Esophagus (tissue), 2 donors: ENCODE measurements around the gene LRRC71. TPM values are rescaled to one million over a fixed set of nuclear protein-coding genes. Genes with fewer than 3 reads are reported as not detected.

Source experiments
- H3K27ac ChIP-seq, 2 donors: one replicate each; pipeline ENCODE4 v1.5.1; 2013; ENCODE audit warnings: low read depth in 2 of 2, mild to moderate bottlenecking in 2 of 2, inconsistent platforms in 1 of 2, low read length in 1 of 2, moderate library complexity in 1 of 2
- H3K27me3 ChIP-seq, 2 donors: one replicate each; pipeline ENCODE4 v1.6.1; 2013; ENCODE audit warnings: low read length in 2 of 2, control low read depth in 1 of 2, mild to moderate bottlenecking in 1 of 2; ENCODE audit not compliant: insufficient read depth in 2 of 2, control insufficient read depth in 1 of 2
- H3K36me3 ChIP-seq, 2 donors: one replicate each; pipeline ENCODE4 v1.6.1; 2013; ENCODE audit warnings: low read length in 1 of 2; ENCODE audit not compliant: control insufficient read depth in 2 of 2, insufficient read depth in 2 of 2
- H3K4me1 ChIP-seq, 2 donors: one replicate each; pipeline ENCODE4 v1.6.1; 2013; ENCODE audit warnings: low read length in 1 of 2; ENCODE audit not compliant: control insufficient read depth in 2 of 2, insufficient read depth in 2 of 2
- H3K4me3 ChIP-seq, 2 donors: one replicate each; pipeline ENCODE4 v1.5.1; 2013; ENCODE audit warnings: low read length in 2 of 2, mild to moderate bottlenecking in 2 of 2, low read depth in 1 of 2, moderate library complexity in 1 of 2
- H3K9me3 ChIP-seq, 2 donors: one replicate each; pipeline ENCODE4 v1.6.1; 2013; ENCODE audit warnings: mild to moderate bottlenecking in 2 of 2, low read depth in 1 of 2, low read length in 1 of 2, moderate library complexity in 1 of 2; ENCODE audit not compliant: control insufficient read depth in 2 of 2, insufficient read depth in 1 of 2
- WGBS, 2 donors: extraction: QIAGEN DNeasy Blood & Tissue Kit; methylation state at CpG; one replicate each; pipeline ENCODE4 v1.1.7; 2013; 5-methylcytosine and 5-hydroxymethylcytosine counted together
- polyA plus RNA-seq, 2 donors: library from polyadenylated mRNA; stranded (reverse); fragments of 200-250 nt; gene quantifications; one replicate each; pipeline ENCODE4 v1.2.3, GENCODE V29; 2013
- donor health status: healthy with polysubstance abuse.
- donor health status: Bipolar disorder and iron deficiency.

Gene LRRC71
- polyA plus RNA-seq, 2 donors = 0.04 TPM; not detected in 1

DNA sequence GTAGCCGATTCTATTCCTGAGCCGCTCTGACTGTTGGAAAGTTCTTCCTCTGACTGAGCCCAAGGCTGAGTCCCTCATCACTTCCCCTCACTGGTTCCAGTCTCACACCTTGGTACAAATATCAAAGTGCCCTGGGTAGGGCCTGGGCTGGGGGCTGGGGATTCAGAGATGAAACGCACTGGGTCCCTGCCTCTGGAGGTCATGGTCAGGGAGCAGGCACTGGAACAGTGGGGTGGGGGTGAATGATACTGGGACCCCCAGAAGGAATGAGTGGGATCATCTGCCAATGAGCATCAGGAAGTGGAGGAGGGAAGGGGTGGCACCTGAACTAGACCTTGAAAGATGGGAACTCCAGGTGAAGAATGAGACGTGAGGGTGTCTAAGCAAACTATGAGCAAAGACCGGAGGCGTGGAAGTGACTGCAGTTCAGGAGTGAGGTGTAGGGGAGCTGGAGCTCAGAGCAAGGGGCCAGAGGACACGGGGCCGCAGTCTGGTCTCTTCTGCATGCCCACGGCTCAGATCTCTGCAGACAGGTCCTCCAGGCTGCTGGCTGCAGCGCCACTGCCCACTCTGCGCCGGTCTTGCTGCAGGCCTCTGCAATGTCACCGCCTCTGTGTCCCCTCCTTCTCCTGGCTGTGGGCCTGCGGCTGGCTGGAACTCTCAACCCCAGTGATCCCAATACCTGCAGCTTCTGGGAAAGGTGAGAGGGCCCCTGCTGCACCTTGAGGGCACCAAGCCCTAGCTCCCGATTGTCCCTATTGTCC lies 16.9 kb upstream of the LRRC71 start:
- peaks cover 0 to 12% of the 10 kb centered on the region in 2 donors for H3K4me1 ChIP-seq
- 77 to 79% methylated on average over 14 to 15 of the region's 15 CpGs for WGBS, 2 donors
- no peak overlapping the region for H3K27ac ChIP-seq
- no peaks in the 10 kb centered on the region for H3K27me3 ChIP-seq
- no peak overlapping the region for H3K4me3 ChIP-seq
- no peaks in the 10 kb centered on the region for H3K9me3 ChIP-seq
- no peaks in the 10 kb centered on the region for H3K36me3 ChIP-seq

GRCh38 chr1:156904187-156904959 lies 16.1 kb upstream of the LRRC71 start:
- H3K4me3 ChIP-seq = no peak overlapping the region
- WGBS, 2 donors = 80 to 83% methylated on average over 19 of the region's 19 CpGs
- no peak overlapping the region for H3K27ac ChIP-seq
- no peaks in the 10 kb centered on the region for H3K9me3 ChIP-seq
- H3K36me3 ChIP-seq = no peaks in the 10 kb centered on the region
- H3K4me1 ChIP-seq = peaks cover 0 to 16% of the 10 kb centered on the region in 2 donors
- H3K27me3 ChIP-seq = no peaks in the 10 kb centered on the region

GRCh38 chr1:156905176-156905575 lies 15.3 kb upstream of the LRRC71 start:
- H3K36me3 ChIP-seq = peaks cover 0 to 2% of the 10 kb centered on the region in 2 donors
- WGBS, 2 donors = 86 to 88% methylated on average over 16 of the region's 16 CpGs
- no peaks in the 10 kb centered on the region for H3K9me3 ChIP-seq
- H3K27ac ChIP-seq = no peak overlapping the region
- H3K27me3 ChIP-seq = no peaks in the 10 kb centered on the region
- peaks cover 0 to 16% of the 10 kb centered on the region in 2 donors for H3K4me1 ChIP-seq
- H3K4me3 ChIP-seq = no peak overlapping the region

DNA sequence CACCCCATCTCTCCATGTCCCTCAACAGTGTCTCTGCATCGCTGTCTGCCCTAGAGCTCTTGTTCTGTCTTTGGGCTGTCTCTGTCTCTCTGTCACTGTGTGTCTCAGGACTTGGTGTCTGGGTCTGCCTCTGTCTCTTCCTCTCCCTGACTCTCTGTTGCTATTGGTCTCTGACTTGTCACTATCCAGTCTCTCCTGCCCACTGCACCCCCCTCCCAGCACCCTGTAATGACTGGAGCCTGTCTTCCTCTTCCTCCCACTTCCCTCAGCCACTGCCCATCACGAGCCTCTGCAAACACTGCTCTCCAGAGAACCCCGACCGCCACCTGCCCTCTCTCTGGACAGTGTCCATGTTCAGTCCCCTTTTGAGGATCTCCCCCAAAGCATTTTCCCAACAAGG lies 14.8 kb upstream of the LRRC71 start:
- H3K36me3 ChIP-seq = peaks cover 0 to 2% of the 10 kb centered on the region in 2 donors
- H3K9me3 ChIP-seq = no peaks in the 10 kb centered on the region
- peaks cover 0 to 16% of the 10 kb centered on the region in 2 donors for H3K4me1 ChIP-seq
- H3K27ac ChIP-seq = no peak overlapping the region
- 56 to 82% methylated on average over 4 of the region's 4 CpGs for WGBS, 2 donors
- no peaks in the 10 kb centered on the region for H3K27me3 ChIP-seq
- H3K4me3 ChIP-seq = no peak overlapping the region

DNA sequence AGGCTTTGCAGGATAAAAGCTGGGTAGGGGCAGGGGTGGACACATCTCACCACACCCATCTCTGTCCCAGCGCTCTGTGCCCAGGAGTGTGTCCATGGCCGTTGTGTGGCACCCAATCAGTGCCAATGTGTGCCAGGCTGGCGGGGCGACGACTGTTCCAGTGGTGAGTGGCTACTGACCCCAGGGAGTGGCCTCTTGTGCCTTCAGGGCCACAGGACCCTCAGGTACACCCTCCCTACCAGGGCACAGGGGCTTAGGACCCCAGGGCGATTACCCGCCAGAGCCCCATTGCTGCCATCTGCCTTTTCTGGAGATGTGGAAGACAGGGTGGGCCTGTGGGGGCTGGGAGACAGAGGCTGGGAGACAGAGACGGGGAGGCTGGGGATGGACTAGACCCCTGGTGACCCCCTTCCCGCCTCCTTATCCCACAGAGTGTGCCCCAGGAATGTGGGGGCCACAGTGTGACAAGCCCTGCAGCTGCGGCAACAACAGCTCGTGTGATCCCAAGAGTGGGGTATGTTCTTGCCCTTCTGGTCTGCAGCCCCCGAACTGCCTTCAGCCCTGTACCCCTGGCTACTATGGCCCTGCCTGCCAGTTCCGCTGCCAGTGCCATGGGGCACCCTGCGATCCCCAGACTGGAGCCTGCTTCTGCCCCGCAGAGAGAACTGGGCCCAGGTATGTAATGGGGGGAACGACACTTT lies 14.1 kb upstream of the LRRC71 start:
- peaks cover 0 to 2% of the 10 kb centered on the region in 2 donors for H3K36me3 ChIP-seq
- no peaks in the 10 kb centered on the region for H3K27me3 ChIP-seq
- peaks cover 0 to 16% of the 10 kb centered on the region in 2 donors for H3K4me1 ChIP-seq
- H3K4me3 ChIP-seq = no peak overlapping the region
- no peaks in the 10 kb centered on the region for H3K9me3 ChIP-seq
- H3K27ac ChIP-seq = no peak overlapping the region
- WGBS, 2 donors = 93 to 95% methylated on average over 15 to 16 of the region's 16 CpGs

- Histone ChIP-seq H3K27ac (no peak overlapping the region), H3K4me3 (no peak overlapping the region), H3K27me3 (no peaks in the 10 kb centered on the region), H3K36me3 (peaks cover 0 to 2% of the 10 kb centered on the region in 2 donors), H3K9me3 (no peaks in the 10 kb centered on the region), H3K4me1 (peaks cover 0 to 12% of the 10 kb centered on the region in 2 donors)
- WGBS, 2 donors = 51 to 57% methylated on average over 26 to 29 of the region's 29 CpGs
Observed at GRCh38 chr1:156908541-156908940, 11.9 kb upstream of the LRRC71 start.

DNA sequence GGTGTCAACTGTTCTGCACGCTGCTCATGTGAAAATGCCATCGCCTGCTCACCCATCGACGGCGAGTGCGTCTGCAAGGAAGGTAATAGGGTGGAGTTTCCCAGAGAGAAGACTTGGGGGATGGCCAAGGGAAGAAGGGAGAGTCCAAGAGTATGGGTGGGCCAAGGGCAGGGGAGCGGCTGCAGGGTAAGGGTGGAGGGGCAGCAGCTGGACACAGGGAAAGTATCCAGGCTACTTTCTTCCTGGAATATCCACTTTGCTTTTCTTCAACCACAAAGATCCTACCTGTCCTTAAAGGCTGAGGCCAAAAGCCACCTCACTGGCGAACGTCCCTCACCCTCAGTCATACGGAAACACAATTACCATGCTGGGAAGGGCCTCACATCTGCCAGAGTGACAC lies 11.5 kb upstream of the LRRC71 start:
- Histone ChIP-seq H3K4me1 (peaks cover 0 to 10% of the 10 kb centered on the region in 2 donors), H3K36me3 (peaks cover 0 to 2% of the 10 kb centered on the region in 2 donors), H3K4me3 (no peak overlapping the region), H3K9me3 (no peaks in the 10 kb centered on the region), H3K27ac (no peak overlapping the region), H3K27me3 (no peaks in the 10 kb centered on the region)
- WGBS, 2 donors = 51 to 52% methylated on average over 10 of the region's 10 CpGs

GRCh38 chr1:156909671-156910070 lies 10.8 kb upstream of the LRRC71 start:
- WGBS, 2 donors = 66 to 90% methylated on average over 5 of the region's 5 CpGs
- Histone ChIP-seq H3K36me3 (peaks cover 0 to 5% of the 10 kb centered on the region in 2 donors), H3K27me3 (no peaks in the 10 kb centered on the region), H3K4me1 (peaks cover 0 to 10% of the 10 kb centered on the region in 2 donors), H3K4me3 (no peak overlapping the region), H3K9me3 (no peaks in the 10 kb centered on the region), H3K27ac (no peak overlapping the region)

DNA sequence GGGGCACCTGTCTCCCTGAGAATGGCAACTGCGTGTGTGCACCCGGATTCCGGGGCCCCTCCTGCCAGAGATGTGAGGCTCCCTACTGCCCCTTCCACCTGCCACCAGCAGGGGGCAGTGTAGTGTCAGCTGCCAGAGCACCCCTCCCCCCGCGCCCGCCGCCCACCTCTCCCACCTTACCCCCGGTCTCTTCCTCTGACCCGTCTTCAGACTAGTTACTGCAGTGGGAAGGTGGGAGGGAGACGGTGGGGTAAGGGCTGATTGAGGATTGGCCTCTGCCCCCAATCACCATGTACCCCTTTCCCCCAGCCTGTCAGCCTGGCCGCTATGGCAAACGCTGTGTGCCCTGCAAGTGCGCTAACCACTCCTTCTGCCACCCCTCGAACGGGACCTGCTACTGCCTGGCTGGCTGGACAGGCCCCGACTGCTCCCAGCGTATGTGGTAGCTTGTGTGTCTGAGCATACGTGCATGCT lies 10.1 kb upstream of the LRRC71 start:
- Histone ChIP-seq H3K9me3 (no peaks in the 10 kb centered on the region), H3K4me3 (no peak overlapping the region), H3K27me3 (no peaks in the 10 kb centered on the region), H3K4me1 (peaks cover 0 to 10% of the 10 kb centered on the region in 2 donors), H3K36me3 (peaks cover 0 to 9% of the 10 kb centered on the region in 2 donors), H3K27ac (no peak overlapping the region)
- WGBS, 2 donors = 31 to 43% methylated on average over 18 of the region's 18 CpGs
